Ishikawa (cell line): ENCODE measurements around the gene MYLK.

Source experiments
- CREB1 ChIP-seq: IDR thresholded peaks from 2 replicates; pipeline ENCODE4 v1.6.1; 2012; ENCODE audit warnings: low read depth
- EP300 ChIP-seq: IDR thresholded peaks from 2 replicates; pipeline ENCODE4 v1.6.1; 2012; ENCODE audit warnings: borderline replicate concordance
- RAD21 ChIP-seq: IDR thresholded peaks from 2 replicates; pipeline ENCODE4 v1.6.1; 2012; ENCODE audit warnings: low read depth

DNA sequence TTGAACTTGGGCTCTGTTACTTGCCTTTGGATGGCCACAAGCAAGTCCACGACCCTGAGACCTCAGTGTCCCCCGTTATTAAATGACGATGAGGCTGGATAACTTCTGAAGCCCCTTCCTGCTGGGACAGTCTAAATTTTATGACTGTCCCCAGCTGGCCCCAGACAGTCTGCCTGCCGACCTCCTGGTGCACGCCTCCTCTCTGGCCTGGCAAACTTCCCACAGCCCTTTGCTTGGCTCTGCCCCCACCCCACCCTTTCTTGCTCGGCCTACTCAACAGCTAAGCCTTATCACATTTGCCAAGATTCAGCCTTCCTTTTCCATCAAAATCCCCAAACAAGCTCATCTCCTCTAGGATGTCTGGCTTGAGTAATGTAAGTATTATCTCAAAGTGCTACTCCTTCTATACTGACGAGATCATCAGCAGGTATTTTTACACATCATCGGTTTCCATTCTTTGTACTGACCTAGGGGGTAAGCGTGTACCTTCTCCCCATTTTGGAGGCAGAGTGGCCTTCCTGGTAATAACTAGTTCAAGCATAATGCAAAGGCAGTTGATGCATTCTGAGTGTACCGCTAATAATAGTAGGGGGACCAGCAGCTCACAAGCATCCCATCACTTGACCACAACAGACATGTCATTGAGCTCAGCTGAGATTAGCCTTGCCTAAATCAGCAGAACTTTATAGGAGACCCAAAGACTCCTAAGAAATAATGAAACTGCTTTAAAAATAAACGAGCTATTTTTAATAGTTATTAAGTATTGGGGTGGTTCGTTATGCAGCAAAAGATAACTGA, 178.4 kb downstream of the MYLK start:
- TF ChIP-seq EP300: no peak
- TF ChIP-seq CREB1: no peak
- no peak for TF ChIP-seq RAD21
